GM23338 (cell line): ENCODE measurements around the gene BIRC6. TPM values are rescaled to one million over a fixed set of nuclear protein-coding genes. Genes with fewer than 3 reads are reported as not detected.

Experiments
- ATAC-seq: fragments of 200-7000 bp; cut with Tn5 transposase; 3 replicates; pipeline ENCODE4 v1.9.1; 2020
- DNase-seq: peaks from one replicate; pipeline ENCODE4 v3.0.0-alpha.2; 2015; ENCODE audit warnings: low spot score
- H2AFZ ChIP-seq: fragments of 200-600 bp; sonication (generic); 2 replicates; pipeline ENCODE4 v1.8.0; 2016; ENCODE audit warnings: antibody characterized with exemption, mild to moderate bottlenecking, moderate library complexity
- H3F3A ChIP-seq: fragments of 200-600 bp; sonication (generic); replicated peaks from 2 replicates; pipeline ENCODE4 v1.8.0; 2017; ENCODE audit warnings: antibody characterized with exemption, mixed run types, low read depth
- H3K27ac ChIP-seq: fragments of 200-600 bp; sonication (generic); 2 replicates; pipeline ENCODE4 v1.6.1; 2016; ENCODE audit warnings: low read depth
- H3K27me3 ChIP-seq: fragments of 200-600 bp; sonication (generic); 2 replicates; pipeline ENCODE4 v1.8.0; 2016; ENCODE audit warnings: mild to moderate bottlenecking, mixed run types, moderate library complexity; ENCODE audit not compliant: insufficient read depth
- H3K36me3 ChIP-seq: fragments of 200-600 bp; sonication (generic); 2 replicates; pipeline ENCODE4 v1.8.0; 2016; ENCODE audit warnings: mild to moderate bottlenecking; ENCODE audit not compliant: insufficient read depth
- H3K4me1 ChIP-seq: fragments of 200-600 bp; sonication (generic); 2 replicates; pipeline ENCODE4 v1.8.0; 2016; ENCODE audit warnings: mild to moderate bottlenecking, moderate library complexity; ENCODE audit not compliant: insufficient read depth
- H3K4me2 ChIP-seq: fragments of 200-600 bp; sonication (generic); 2 replicates; pipeline ENCODE4 v1.7.1; 2017; ENCODE audit warnings: mixed run types
- H3K4me3 ChIP-seq: fragments of 200-600 bp; sonication (generic); 2 replicates; pipeline ENCODE4 v1.6.1; 2016; ENCODE audit warnings: mixed run types
- H3K79me2 ChIP-seq: fragments of 200-600 bp; sonication (generic); replicated peaks from 2 replicates; pipeline ENCODE4 v1.8.0; 2017; ENCODE audit warnings: mild to moderate bottlenecking; ENCODE audit not compliant: insufficient read depth
- H3K9me2 ChIP-seq: fragments of 200-600 bp; sonication (generic); 2 replicates; pipeline ENCODE4 v1.8.0; 2017; ENCODE audit not compliant: insufficient read depth
- H4K20me1 ChIP-seq: fragments of 200-600 bp; sonication (generic); replicated peaks from 2 replicates; pipeline ENCODE4 v1.8.0; 2017; ENCODE audit warnings: mild to moderate bottlenecking; ENCODE audit not compliant: insufficient read depth
- H3K27ac Mint-ChIP-seq: 2 replicates; pipeline ENCODE4 v1.8.0; 2020; ENCODE audit warnings: inconsistent platforms, mild to moderate bottlenecking, moderate library complexity, mixed read lengths
- H3K27me3 Mint-ChIP-seq: 3 replicates; pipeline ENCODE4 v1.8.0; 2022; ENCODE audit warnings: low read depth, mild to moderate bottlenecking, moderate library complexity, mixed read lengths, inconsistent platforms; ENCODE audit not compliant: insufficient read depth, poor library complexity
- H3K36me3 Mint-ChIP-seq: 3 replicates; pipeline ENCODE4 v1.8.0; 2021; ENCODE audit warnings: low read depth, mild to moderate bottlenecking, inconsistent platforms, moderate library complexity, mixed read lengths
- H3K4me1 Mint-ChIP-seq: 3 replicates; pipeline ENCODE4 v1.8.0; 2020; ENCODE audit warnings: mild to moderate bottlenecking, inconsistent platforms, mixed read lengths
- H3K4me3 Mint-ChIP-seq: 3 replicates; pipeline ENCODE4 v1.8.0; 2021; ENCODE audit warnings: moderate library complexity, mild to moderate bottlenecking, inconsistent platforms, mixed read lengths
- H3K9me3 Mint-ChIP-seq: 3 replicates; pipeline ENCODE4 v1.8.0; 2020; ENCODE audit warnings: moderate library complexity, mild to moderate bottlenecking, inconsistent platforms, mixed read lengths
- CREB1 ChIP-seq: fragments of 250-450 bp; sonication (Bioruptor Pico); IDR thresholded peaks from 2 replicates; pipeline ENCODE4 v1.5.0; 2020; ENCODE audit warnings: low read depth, mild to moderate bottlenecking, moderate library complexity
- EZH2 ChIP-seq: fragments of 200-600 bp; sonication (generic); IDR thresholded peaks from one replicate; pipeline ENCODE4 v1.8.0; 2017; ENCODE audit warnings: antibody characterized with exemption, mild to moderate bottlenecking, low read depth; ENCODE audit not compliant: unreplicated experiment
- EZH2phosphoT487 ChIP-seq: fragments of 200-600 bp; sonication (generic); IDR thresholded peaks from one replicate; pipeline ENCODE4 v1.8.1; 2018; ENCODE audit warnings: antibody characterized with exemption; ENCODE audit not compliant: unreplicated experiment
- JUNB ChIP-seq: IDR thresholded peaks from one replicate; pipeline ENCODE4 v1.6.1; 2016; ENCODE audit warnings: antibody characterized with exemption; ENCODE audit not compliant: unreplicated experiment
- NANOG ChIP-seq: IDR thresholded peaks from 2 replicates; pipeline ENCODE4 v1.6.1; 2016; ENCODE audit warnings: antibody characterized with exemption, borderline replicate concordance
- ZNF114 ChIP-seq: fragments of 250-450 bp; sonication (Bioruptor Pico); IDR thresholded peaks from 2 replicates; pipeline ENCODE4 v1.5.0; 2020; ENCODE audit warnings: mild to moderate bottlenecking, moderate library complexity
- polyA plus RNA-seq: library from polyadenylated mRNA; unstranded; fragments of >200 nt; fragmentation: Nextera tagmentation; extraction: Ambion mirVana; gene quantifications from 2 replicates; pipeline ENCODE4 v1.2.1, GENCODE V29; 2016
- total RNA-seq: library from RNA; depleted of rRNA; stranded (reverse); fragments of >200 nt; shearing (Covaris generic); gene quantifications from 2 replicates; pipeline ENCODE4 v1.2.3, GENCODE V29; 2014
- TF ChIP-seq, protein P1 (sequence below): IDR thresholded peaks from one replicate; pipeline ENCODE4 v1.6.1; 2018; ENCODE audit warnings: antibody characterized with exemption; ENCODE audit not compliant: unreplicated experiment
- TF ChIP-seq, protein P2 (sequence below), 2 experiments: fragments of 200-600 bp in 1 of 2; sonication (generic) in 1 of 2; conservative IDR thresholded peaks; 2 replicates each; pipeline versions ENCODE4 v1.5.1 to v1.6.1; 2016 to 2017; ENCODE audit warnings: antibody characterized with exemption in 2 of 2, low read depth in 2 of 2, mild to moderate bottlenecking in 2 of 2, moderate library complexity in 1 of 2
- TF ChIP-seq, protein P3 (sequence below): fragments of 250-450 bp; sonication (Bioruptor Pico); IDR thresholded peaks from 2 replicates; pipeline ENCODE4 v1.5.0; 2020; ENCODE audit warnings: mild to moderate bottlenecking, moderate library complexity

Gene BIRC6
- total and polyA plus RNA-seq, 2 experiments from 2014 or later = 85.8 to 131 TPM

DNA sequence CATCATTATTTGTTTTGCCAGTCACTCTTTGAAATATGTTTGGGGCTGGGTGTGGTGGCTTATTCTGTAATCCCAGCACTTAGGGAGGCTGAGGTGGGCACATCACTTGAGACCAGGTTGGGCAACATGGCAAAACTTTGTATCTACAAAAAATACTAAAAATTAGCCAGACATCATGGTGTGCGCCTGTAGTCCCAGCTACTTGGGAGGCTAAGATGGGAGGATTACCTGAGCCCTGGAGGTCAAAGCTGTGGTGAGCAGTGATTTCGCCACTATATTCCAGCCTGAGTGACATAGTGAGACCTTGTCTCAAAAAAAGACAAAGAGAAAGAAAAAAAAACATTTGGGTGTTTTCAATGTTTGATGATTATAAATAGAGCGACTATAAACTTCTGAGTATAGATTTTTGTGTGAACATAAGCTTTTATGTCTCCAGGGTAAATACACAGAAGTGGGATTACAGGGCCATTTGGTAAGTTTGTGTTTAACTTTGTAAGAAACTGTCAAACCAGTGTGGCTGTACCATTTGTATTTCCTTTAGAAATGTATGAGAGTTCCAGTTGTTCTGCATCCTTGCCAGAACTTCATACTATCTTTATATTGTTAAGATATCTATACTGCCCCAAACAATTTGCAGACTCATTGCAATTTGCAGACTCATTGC is 15.8 kb downstream of the BIRC6 start (continued):
- TF ChIP-seq, protein P1, sequence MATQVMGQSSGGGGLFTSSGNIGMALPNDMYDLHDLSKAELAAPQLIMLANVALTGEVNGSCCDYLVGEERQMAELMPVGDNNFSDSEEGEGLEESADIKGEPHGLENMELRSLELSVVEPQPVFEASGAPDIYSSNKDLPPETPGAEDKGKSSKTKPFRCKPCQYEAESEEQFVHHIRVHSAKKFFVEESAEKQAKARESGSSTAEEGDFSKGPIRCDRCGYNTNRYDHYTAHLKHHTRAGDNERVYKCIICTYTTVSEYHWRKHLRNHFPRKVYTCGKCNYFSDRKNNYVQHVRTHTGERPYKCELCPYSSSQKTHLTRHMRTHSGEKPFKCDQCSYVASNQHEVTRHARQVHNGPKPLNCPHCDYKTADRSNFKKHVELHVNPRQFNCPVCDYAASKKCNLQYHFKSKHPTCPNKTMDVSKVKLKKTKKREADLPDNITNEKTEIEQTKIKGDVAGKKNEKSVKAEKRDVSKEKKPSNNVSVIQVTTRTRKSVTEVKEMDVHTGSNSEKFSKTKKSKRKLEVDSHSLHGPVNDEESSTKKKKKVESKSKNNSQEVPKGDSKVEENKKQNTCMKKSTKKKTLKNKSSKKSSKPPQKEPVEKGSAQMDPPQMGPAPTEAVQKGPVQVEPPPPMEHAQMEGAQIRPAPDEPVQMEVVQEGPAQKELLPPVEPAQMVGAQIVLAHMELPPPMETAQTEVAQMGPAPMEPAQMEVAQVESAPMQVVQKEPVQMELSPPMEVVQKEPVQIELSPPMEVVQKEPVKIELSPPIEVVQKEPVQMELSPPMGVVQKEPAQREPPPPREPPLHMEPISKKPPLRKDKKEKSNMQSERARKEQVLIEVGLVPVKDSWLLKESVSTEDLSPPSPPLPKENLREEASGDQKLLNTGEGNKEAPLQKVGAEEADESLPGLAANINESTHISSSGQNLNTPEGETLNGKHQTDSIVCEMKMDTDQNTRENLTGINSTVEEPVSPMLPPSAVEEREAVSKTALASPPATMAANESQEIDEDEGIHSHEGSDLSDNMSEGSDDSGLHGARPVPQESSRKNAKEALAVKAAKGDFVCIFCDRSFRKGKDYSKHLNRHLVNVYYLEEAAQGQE = no peak
- TF ChIP-seq NANOG (no peak), JUNB (no peak), ZNF114 (CRISPR knock-in tag) (no peak)
- TF ChIP-seq, protein P2, sequence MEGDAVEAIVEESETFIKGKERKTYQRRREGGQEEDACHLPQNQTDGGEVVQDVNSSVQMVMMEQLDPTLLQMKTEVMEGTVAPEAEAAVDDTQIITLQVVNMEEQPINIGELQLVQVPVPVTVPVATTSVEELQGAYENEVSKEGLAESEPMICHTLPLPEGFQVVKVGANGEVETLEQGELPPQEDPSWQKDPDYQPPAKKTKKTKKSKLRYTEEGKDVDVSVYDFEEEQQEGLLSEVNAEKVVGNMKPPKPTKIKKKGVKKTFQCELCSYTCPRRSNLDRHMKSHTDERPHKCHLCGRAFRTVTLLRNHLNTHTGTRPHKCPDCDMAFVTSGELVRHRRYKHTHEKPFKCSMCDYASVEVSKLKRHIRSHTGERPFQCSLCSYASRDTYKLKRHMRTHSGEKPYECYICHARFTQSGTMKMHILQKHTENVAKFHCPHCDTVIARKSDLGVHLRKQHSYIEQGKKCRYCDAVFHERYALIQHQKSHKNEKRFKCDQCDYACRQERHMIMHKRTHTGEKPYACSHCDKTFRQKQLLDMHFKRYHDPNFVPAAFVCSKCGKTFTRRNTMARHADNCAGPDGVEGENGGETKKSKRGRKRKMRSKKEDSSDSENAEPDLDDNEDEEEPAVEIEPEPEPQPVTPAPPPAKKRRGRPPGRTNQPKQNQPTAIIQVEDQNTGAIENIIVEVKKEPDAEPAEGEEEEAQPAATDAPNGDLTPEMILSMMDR (conservative IDR thresholded peaks at IDR 0.05; ENCODE audit: low read depth in 2 of 2) = no peak

DNA sequence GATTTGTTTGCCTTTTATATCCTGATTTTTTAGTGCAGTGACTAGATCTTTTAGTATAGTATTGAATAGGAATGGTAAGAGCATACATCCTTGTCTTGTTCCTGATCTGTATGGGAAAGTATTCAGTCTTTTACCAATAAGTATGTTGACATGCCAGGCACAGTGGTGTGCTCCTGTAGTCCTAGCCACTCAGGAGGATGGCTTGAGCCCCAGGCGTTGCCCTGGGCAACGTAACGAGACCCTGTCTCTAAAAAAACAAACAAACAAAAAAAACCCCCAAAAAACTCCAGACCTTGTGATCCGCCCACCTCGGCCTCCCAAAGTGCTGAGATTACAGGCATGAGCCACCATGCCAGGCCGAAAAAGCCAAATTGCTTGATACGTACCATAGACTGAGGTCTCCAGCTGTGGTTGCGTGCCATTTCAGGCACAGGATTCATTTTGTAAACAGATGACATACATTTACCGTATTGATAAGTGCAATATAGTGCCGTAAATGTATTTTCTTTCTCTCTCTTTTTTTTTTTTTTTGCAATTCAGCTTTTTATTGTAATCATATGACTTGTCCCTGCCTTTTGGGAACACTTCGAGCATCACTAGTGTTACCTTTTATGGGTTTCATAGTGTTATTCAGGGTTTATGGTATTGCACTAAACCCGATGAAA is 18.5 kb downstream of the BIRC6 start:
- H3K27ac ChIP-seq = peak overlapping the region; percentile 1; the same call in 1 of the 2 replicates
- H3K27me3 Mint-ChIP-seq = peaks cover 2% of the 10 kb centered on the region
- ATAC-seq (peak; percentile 68), DNase-seq (peak; percentile 52)
- peaks cover 10% of the 10 kb centered on the region; the same call in 2 of the 3 replicates for H3K36me3 Mint-ChIP-seq
- H3K9me3 Mint-ChIP-seq = no peaks in the 10 kb centered on the region
- peaks cover 31% of the 10 kb centered on the region for H4K20me1 ChIP-seq
- no peaks in the 10 kb centered on the region for H3K27me3 ChIP-seq
- no peaks in the 10 kb centered on the region for H3F3A ChIP-seq
- H3K4me3 ChIP-seq = no peak overlapping the region
- peaks cover 6% of the 10 kb centered on the region; the same call in 2 of the 3 replicates for H3K4me1 Mint-ChIP-seq
- no peak overlapping the region for H2AFZ ChIP-seq
- no peaks in the 10 kb centered on the region for H3K36me3 ChIP-seq
- no peak overlapping the region for H3K27ac Mint-ChIP-seq
- no peaks in the 10 kb centered on the region for H3K4me1 ChIP-seq
- peaks cover 100% of the 10 kb centered on the region for H3K79me2 ChIP-seq
- no peak overlapping the region for H3K4me2 ChIP-seq
- no peaks in the 10 kb centered on the region for H3K9me2 ChIP-seq
- H3K4me3 Mint-ChIP-seq = no peak overlapping the region
- TF ChIP-seq CREB1 (CRISPR knock-in tag) (no peak), EZH2 (no peak), EZH2phosphoT487 (no peak), JUNB (no peak)
- TF ChIP-seq, protein P2 (conservative IDR thresholded peaks at IDR 0.05; ENCODE audit: low read depth in 2 of 2) = no peak
- TF ChIP-seq, protein P3, sequence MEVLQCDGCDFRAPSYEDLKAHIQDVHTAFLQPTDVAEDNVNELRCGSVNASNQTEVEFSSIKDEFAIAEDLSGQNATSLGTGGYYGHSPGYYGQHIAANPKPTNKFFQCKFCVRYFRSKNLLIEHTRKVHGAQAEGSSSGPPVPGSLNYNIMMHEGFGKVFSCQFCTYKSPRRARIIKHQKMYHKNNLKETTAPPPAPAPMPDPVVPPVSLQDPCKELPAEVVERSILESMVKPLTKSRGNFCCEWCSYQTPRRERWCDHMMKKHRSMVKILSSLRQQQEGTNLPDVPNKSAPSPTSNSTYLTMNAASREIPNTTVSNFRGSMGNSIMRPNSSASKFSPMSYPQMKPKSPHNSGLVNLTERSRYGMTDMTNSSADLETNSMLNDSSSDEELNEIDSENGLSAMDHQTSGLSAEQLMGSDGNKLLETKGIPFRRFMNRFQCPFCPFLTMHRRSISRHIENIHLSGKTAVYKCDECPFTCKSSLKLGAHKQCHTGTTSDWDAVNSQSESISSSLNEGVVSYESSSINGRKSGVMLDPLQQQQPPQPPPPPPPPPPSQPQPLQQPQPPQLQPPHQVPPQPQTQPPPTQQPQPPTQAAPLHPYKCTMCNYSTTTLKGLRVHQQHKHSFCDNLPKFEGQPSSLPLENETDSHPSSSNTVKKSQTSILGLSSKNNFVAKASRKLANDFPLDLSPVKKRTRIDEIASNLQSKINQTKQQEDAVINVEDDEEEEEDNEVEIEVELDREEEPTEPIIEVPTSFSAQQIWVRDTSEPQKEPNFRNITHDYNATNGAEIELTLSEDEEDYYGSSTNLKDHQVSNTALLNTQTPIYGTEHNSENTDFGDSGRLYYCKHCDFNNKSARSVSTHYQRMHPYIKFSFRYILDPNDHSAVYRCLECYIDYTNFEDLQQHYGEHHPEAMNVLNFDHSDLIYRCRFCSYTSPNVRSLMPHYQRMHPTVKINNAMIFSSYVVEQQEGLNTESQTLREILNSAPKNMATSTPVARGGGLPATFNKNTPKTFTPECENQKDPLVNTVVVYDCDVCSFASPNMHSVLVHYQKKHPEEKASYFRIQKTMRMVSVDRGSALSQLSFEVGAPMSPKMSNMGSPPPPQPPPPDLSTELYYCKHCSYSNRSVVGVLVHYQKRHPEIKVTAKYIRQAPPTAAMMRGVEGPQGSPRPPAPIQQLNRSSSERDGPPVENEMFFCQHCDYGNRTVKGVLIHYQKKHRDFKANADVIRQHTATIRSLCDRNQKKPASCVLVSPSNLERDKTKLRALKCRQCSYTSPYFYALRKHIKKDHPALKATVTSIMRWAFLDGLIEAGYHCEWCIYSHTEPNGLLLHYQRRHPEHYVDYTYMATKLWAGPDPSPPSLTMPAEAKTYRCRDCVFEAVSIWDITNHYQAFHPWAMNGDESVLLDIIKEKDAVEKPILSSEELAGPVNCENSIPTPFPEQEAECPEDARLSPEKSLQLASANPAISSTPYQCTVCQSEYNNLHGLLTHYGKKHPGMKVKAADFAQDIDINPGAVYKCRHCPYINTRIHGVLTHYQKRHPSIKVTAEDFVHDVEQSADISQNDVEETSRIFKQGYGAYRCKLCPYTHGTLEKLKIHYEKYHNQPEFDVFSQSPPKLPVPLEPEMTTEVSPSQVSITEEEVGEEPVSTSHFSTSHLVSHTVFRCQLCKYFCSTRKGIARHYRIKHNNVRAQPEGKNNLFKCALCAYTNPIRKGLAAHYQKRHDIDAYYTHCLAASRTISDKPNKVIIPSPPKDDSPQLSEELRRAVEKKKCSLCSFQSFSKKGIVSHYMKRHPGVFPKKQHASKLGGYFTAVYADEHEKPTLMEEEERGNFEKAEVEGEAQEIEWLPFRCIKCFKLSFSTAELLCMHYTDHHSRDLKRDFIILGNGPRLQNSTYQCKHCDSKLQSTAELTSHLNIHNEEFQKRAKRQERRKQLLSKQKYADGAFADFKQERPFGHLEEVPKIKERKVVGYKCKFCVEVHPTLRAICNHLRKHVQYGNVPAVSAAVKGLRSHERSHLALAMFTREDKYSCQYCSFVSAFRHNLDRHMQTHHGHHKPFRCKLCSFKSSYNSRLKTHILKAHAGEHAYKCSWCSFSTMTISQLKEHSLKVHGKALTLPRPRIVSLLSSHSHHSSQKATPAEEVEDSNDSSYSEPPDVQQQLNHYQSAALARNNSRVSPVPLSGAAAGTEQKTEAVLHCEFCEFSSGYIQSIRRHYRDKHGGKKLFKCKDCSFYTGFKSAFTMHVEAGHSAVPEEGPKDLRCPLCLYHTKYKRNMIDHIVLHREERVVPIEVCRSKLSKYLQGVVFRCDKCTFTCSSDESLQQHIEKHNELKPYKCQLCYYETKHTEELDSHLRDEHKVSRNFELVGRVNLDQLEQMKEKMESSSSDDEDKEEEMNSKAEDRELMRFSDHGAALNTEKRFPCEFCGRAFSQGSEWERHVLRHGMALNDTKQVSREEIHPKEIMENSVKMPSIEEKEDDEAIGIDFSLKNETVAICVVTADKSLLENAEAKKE = no peak
